Suppressor macrophage treated with lipopolysaccharide for 4 hours (primary cell): ENCODE data around the gene FUT7.

Experiments
- DNase-seq: peaks from one replicate; pipeline ENCODE4 v3.0.0-alpha.2; 2020

Gene FUT7

GRCh38 chr9:137000177-137000930, 31.5 kb downstream of the FUT7 start:
- peak; percentile 85 for DNase-seq

- DNase-seq: no peak
Measured at GRCh38 chr9:136997830-136998234, 34.1 kb downstream of the FUT7 start.

- no peak for DNase-seq
Measured at GRCh38 chr9:136997371-136997770, 34.5 kb downstream of the FUT7 start.

GRCh38 chr9:136996361-136997292, 35.3 kb downstream of the FUT7 start, which contains the start of gene CLIC3:
CLIC3 (minus strand) TSS chr9:136996568; CDS start chr9:136996543, 25 bp downstream.
- DNase-seq: peak; percentile 10

GRCh38 chr9:136995772-136996311, 36.0 kb downstream of the FUT7 start:
- DNase-seq: no peak

- no peak for DNase-seq
Measured at GRCh38 chr9:136995362-136995761, 36.5 kb downstream of the FUT7 start.

- DNase-seq: no peak
Measured at GRCh38 chr9:136994888-136995230, 37.0 kb downstream of the FUT7 start.

GRCh38 chr9:136994180-136994887, 37.6 kb downstream of the FUT7 start:
- DNase-seq: no peak

GRCh38 chr9:136992819-136993369, 39.0 kb downstream of the FUT7 start:
- DNase-seq: no peak

GRCh38 chr9:136991993-136992818, 39.7 kb downstream of the FUT7 start, which contains the start of gene PAXX:
PAXX (plus strand) TSS chr9:136992422; CDS start chr9:136992444, 22 bp downstream.
- DNase-seq: peak; percentile 96

GRCh38 chr9:136990242-136990911, 41.5 kb downstream of the FUT7 start:
- no peak for DNase-seq

- no peak for DNase-seq
Measured at GRCh38 chr9:136988872-136989271, 43.0 kb downstream of the FUT7 start.

GRCh38 chr9:136985853-136986252, 46.0 kb downstream of the FUT7 start:
- no peak for DNase-seq

GRCh38 chr9:136985027-136985602, 46.8 kb downstream of the FUT7 start:
- DNase-seq: no peak

GRCh38 chr9:136984464-136985026, 47.3 kb downstream of the FUT7 start:
- no peak for DNase-seq

- no peak for DNase-seq
Measured at GRCh38 chr9:136983656-136984314, 48.1 kb downstream of the FUT7 start.

GRCh38 chr9:136983167-136983566, 48.7 kb downstream of the FUT7 start:
- no peak for DNase-seq

- no peak for DNase-seq
Measured at GRCh38 chr9:136982232-136983051, 49.4 kb downstream of the FUT7 start, which contains the start of gene LCNL1. LCNL1 (plus strand) TSS chr9:136982993; CDS start chr9:136983587, 594 bp downstream.
